GM19468 (cell line): ENCODE data around the gene MEOX2.

Experiments used
- ATAC-seq: cut with Tn5 transposase; IDR thresholded peaks from one replicate; pipeline ENCODE4 v1.9.1; 2021; ENCODE audit warnings: mild to moderate bottlenecking, moderate library complexity, moderate number of reproducible peaks; ENCODE audit not compliant: unreplicated experiment; ENCODE audit errors: extremely low read depth

Gene MEOX2

DNA sequence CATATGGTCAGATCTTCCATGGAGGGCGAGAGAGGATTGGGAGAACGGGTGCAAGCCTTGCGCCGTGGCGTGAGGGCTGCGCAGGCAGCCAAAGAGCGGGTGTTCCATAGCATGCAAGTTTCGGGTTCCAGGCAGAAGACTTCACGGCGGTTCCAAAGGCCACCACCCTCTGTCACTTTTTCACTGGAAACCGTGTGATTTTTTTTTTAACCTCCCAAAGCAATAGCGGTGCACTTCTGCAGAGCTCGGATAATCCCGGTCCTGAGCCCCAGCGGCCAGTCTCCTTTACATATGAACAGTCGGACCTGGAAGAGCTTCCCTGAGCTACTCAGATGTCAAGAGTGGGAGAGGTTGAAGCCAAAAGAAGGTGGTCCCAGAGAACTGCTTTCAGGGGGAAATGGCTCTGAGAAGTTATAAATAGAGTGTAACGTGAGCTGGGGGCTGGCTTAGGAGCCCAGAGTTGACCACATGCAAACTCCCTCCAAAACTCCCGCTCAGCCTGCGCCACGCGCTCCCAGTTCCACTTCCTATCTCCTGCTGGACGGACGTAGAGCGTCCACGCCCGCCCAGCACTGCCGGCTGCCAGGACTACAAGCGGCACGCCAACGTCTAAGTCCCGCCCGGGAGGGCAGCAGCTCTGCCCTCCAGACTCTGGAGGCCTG, at the start of gene MEOX2:
TSS of gene MEOX2 (minus strand) at position 389 of the 662 bp plus-strand sequence. CDS start at position 108, 281 bp downstream.
- no peak for ATAC-seq

DNA sequence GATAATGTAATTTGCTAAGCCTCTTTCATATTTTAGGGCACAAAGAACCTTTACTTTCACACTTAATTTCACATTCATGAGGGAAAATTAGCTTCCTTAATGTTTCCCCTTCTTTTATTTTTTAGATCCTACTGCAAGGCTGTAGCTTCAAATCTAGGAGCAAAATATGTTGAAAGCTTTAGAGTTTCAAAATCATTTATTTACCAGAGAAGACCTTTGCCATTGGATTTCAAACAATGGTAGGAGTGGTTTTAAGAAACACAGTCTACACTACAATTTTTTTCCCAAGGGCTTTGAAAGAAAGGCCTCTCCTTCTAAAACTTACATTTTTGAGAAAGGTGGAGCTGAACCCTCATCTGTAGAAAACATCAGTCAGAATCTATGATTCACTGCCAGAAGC, 43.3 kb upstream of the MEOX2 start:
- no peak for ATAC-seq

DNA sequence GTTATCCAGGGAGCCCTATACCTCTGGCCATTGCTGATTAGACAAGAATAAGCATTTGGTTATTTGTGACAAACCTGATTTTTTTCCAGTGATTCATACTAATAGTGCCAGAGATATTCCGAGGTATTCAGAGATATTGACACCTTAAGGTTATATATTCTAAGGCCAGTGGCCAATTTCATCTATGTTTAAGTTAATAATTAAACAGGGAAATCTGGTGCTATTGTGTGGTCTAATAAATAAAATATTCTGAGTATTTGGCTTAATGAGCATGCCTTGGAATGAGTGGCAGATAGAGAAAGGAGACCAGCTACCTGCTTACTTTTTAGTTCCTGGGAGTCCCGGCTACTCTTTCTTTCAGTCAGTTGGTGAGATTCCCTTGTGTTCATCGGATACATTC, 38.6 kb upstream of the MEOX2 start:
- ATAC-seq: no peak

DNA sequence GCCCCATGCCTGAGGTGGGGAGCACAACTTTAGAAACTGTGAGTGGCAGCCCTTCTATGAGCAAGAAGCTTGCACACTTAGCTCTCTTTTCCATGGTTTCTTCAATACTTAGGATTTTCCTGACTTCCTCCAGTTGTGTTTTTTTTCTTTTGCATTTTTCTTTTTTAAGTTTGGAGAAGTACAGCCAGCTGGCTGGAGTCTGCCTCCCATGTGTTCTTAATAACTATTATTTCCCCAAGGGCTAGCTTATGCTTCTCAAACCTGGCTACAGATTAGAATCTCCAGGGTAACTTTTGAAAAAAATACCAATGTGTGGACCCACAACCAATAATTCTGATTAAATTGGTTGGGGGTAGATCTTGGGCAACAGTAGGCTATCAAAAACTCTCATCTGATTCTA, 37.4 kb upstream of the MEOX2 start:
- no peak for ATAC-seq

DNA sequence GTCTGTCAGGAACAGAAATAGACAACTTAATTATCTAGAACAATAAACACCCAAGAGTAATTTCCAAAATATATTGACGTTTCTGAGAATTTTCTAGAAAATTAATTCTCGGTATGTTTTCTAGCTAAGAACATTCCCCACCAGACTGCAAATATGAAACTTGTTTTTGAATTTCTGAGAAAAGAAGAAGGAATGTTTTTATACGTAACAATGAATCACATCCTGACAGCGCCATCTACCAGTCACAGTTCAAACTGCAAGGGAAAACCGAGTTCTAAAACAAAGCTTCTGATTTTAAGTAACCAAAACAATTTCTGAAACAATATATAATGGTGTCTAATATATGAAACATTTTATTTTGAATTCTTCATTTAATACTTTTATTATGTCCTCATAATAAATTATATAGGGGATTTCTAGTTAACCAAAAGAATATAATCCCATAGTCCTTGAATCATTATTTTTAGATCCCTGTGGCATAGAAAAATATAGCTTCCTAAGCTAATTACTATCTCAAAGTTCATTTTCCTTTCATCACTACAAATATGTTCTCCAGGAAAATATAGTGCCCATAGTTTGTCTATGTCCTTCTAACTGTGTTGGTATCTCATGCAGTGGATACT, 34.5 kb upstream of the MEOX2 start:
- ATAC-seq: no peak

DNA sequence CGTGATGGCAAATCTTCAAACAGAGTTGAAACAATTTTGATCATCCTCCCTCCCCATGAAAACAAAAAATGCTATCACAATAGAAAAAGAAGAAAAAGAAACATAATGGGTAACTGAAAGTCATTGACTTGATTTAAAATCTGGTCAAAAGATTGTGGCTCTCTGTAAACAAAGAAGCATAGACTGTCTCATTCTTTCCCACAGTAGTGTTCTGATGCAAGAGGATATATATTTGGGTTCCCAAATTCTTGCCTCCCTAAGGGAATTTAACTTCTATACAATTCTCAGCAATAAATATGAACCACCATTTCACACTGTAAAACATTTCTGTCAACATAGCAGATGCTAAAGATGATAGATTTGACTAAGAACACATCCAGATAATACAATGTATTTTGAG, 32.8 kb upstream of the MEOX2 start:
- ATAC-seq: no peak

DNA sequence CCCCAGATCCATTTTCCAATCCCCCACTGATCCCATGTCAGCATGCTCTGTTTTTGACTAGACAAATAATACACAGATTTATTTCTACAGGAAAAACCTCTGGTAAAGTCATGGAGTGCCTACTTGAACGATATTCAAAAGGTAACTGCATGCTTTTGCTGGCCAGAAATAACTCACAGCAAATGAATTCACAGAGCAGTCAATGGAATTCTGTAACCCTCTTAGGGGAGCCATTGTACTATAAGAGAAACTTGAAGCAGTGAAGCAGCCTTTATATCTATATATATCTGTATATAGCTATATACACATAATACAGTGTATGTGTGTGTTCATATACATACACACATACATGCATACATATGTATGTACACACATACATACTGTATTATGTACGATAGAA, 29.0 kb upstream of the MEOX2 start:
- no peak for ATAC-seq

DNA sequence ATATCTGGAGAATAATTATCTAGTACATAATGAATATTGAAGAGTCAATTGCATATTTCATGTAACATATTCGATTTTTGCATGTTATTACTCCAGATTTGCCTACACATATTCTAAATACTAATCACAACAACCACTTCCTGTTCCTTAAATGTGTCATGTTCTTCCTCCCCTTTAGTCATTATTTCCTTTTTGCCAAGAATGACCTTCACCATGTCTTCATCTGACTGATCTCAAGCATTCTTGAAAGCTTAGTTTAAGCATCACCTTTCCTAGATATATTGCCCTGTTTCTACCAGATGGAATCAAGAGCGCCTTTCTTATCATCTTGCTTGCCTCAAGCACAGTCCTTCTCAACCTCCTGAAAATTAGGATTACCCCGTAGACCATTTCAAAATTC, 23.5 kb upstream of the MEOX2 start:
- no peak for ATAC-seq

DNA sequence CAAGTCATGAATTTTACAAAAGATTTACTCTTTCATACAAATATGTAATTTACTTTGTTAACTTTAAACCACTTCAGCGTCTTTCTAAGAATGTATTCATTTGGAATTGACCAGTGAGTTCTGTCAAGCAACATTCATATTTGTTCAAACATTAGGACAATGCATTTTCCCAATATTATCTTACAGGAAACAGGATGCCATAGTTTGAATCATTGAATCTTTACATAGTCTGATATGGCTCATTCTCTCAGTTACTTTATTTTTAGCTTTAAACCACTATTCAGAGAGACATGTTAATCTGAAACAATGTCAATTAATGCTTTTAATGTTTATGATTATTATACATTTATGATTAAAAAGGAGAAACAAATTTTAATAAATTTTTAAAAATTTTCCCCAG, 21.1 kb upstream of the MEOX2 start:
- no peak for ATAC-seq

DNA sequence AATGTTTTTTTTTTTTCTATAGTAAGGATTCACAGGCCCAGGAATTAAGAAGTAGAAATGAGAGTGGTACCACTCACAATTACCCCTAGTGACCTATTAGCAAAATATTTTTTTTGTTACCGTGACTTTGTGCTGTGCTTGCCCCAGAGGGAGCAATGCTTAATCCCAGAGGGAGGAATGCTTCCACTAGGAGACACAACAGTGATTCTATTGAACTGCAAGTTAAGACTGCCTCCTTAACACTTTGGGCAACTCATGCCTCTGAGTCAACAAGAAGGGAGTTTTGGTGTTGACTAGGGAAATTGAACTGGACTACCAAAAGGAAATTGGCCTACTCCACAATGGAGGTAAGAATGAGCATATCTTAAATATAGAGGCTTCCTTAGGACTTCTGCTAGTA, 17.2 kb upstream of the MEOX2 start:
- no peak for ATAC-seq

DNA sequence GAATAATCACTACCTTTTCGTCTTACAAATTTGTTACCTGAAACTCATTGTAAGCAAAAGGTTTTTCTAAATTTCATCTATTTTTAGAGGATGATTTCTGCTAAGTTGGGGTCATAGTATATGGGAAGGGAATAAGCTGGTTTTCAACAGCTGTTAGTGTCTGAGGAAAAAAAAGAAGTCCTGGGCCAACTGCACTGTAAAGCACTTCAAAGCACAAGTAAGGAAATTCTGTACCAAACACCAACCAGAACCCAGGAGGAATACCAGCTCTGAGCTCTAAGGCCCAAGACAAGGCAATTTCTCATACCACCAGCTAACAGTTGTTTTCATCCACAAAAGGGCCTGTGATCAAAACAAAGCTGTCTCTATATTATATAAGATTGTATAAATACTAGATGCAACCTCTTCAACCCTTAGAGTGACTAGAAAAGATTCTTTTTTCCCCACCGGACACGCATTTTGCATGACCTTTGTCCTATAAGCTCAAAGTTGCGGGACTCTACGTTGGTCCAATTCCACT, 6.1 kb upstream of the MEOX2 start:
- no peak for ATAC-seq

DNA sequence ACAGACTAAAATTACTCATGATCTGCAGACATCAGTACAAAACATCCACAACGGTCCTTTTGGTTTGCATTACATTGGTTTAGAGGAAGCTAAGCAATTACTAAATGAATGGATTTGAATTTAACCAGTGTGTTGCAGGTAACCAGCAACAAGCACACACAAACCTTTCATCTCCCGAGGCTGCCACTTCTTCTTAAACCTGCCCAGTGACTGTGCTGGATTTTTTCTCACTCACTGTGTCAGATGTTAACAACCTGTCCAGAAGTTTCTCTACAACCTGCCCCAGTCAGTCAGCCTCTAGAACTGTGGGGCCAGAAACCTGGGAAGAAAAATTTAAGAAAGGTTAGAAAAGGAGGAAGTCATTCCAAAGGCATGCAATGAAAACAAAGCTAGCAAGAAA, 2.4 kb upstream of the MEOX2 start:
- no peak for ATAC-seq

DNA sequence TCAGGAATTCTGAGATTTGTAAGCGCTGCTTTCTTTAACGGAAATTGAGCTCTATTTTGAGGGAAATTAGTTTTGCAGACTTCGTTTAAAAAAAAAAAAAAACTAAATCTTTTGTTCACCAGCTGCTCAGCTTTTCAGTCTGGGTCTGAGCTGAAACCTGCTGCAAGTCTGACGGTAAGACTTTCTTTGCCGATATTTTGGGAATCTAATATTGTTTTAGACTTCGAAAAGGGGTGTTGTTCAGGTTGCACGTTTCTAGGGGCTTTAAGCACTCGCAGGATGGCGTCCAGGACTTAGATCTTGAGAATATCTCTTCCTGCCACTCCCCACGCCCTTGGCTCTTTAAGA, 1.8 kb upstream of the MEOX2 start:
- ATAC-seq: no peak

DNA sequence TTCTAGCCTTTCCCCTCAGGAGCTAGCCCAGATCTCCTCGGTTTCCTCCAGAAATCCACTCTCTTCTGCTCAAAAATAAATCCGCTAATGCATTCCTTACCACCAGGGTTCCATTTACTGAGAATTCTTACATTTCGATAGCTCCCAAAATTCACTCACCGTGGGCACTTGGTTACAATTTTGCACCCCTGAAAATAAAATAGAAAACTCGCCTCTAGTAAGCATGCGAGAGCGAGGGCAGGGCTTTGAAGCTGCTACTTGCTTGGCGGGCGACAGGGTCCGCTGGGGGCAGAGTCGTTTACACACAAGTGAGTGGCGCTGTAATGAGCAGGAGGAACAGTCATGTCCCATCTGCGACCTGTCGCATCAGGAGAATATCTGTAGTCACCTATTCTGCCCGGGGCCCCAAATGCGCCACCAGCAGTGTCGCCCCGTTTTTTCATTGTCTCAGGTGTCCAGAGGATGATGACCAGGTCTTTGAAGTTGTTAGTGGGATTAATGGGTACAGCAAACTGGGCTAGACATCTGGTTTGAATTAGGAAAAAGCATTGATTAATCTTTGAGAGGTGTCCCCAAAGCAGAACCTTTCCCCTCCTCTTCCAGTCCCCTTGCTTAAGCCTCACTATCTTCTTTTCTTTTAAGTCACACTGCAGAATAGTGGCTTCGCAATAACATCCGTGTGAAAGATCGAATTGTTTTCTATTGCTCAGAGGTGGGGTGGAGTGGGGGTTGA, 1.2 kb upstream of the MEOX2 start:
- no peak for ATAC-seq

DNA sequence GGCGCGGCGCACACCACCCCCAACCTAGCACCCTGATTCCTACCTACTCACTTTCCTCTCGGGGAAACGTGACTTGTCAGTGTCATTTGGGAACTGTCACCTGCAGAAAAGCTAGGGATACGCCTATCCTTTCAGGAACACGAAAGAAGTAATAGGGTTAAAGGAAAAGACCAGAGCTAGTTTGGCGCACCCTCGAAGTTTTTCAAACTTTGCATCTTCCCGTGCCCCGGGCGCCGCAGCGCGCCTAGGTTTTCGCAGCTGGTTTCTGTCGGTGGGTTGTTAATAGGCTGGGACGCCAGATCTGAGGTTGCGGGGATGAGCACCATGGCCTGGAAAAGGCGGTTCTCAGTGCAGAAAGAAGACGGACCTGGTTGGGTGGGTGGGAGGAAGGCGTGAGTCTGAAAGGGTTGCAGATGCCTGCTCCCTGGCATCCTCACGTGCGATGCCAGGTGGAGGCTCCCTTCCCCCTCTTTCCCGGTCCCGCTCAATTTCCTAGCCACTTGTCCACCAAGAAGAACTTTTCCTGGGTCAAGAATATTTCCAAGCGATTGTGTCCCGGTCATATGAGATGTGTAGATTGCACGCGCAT, 568 bp upstream of the MEOX2 start:
- ATAC-seq: no peak

DNA sequence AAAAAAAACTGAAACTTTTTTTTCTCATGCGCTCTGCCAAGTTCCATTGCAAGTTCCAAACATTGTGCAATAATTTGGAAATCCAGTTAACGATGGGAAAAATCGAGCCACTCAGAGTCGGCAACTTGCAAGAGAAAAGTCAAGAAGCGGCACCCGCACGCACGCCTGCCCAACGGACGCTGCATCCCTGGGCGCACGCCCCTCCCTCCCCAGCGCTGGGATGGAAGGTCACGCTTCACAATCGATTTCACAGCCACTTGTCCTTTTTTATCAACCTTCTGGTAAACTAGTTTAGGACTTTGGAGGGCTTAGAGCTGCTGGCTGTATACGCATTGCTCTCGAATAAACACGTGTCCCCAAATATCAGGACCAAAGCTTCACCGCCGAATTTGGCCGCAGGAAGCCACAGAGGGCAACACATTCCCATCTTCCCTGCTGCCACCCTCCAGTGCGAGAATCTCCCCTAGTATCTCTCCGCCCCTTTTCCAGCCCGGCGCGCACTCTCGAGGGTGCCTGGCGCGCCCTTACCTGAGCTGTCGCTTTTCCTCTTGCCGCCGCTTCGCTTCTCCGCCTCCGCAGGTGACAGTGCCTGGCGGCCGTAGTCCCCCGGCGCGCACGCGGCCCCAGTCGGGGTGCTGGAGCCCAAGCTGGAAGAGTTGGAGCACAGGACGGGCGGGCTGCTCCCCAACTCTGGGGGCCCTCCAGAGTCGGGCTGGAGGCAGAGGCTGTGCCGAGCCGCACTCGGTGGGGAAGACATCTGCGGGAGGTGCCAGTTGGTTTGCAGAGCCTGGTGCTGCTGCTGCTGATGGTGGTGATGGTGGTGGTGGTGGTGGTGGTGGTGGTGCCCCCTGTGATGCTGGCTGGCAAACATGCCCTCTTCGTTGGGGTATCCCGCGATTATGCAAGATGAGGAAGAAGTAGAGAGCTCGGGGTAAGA, 857 bp downstream of the MEOX2 start:
- no peak for ATAC-seq

DNA sequence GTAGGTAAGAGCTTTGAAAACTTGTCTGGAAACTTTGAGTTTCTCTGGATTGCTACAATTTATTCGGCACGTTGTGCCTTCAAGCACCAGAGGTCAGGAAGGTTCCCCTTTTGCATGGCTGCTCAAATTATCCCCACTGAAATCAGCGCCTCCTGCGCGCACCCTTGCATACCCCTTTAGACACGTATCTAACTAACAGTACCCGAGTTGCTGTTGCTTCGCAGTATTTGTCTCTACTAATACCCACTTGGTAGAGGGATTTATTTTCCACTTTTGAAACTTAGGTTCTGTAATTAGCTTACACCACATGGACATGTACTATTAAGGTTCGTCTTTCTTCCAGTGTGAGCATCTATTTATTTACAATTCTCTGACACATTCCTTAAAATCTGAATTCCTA, 1.6 kb downstream of the MEOX2 start:
- no peak for ATAC-seq

DNA sequence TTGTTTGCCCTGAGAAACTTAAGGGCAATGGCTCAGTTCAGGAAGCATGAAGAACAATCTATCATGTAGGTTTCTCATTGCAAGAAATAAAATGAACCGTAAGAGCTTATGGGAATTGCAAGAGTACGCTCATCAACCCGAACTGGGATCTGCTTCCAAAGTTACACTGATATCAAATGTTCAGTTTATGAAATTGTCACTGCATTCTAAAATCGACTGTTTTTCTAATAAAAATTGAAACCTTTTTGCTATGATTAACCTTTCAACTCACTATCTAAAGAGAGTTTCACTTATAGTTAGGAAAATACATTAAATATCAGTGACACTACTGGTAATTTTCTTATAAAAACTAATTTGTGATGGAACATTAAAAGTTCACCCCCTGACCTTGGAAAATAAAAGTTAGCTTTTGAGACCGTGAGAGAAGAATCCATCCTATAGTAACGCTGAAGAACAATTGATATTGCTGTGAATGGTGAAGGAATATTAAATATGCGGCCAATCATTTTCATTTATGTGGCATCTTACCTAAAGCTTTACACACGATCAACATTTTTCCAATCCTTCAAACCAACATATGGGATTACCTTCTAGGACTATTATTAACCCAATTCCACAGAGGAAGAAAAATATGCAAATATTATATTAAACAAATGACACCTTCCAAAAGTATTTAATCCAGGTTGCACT, 2.2 kb downstream of the MEOX2 start:
- ATAC-seq: no peak

DNA sequence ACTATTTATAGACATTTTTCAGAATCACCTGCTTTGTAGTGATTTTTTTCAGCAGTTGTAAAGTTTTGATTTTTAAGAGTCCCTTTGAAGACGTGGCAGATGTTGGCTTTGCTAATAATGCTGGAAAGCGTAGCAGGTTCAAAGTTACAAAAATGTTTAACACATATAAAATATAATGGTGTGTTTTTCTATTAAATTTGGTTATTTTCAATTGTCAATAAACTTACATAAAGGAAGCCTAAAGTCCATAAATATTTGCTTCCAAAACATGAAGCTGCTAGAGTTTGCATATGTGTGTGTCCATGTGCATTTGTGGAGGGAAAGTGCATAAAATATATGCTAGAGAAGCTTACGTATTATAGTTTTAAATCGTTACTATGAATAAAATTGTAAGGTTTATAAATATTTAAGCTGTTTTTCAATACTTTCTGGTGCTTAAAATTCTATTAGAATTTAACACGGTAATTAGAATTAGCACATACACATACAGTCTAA, 3.7 kb downstream of the MEOX2 start:
- ATAC-seq: no peak
